AG20443 (cell line): ENCODE results near the gene MYH6.
A peak's percentile ranks its signal among the peaks of the same experiment; 100 is the strongest.
"Not testable (repeated sequence)": the region's sequence is repeated elsewhere in the genome, so short reads cannot be mapped to it uniquely, and the experiment has no call there.

Source experiments
- DNase-seq: peaks from one replicate; pipeline ENCODE4 v3.0.0; 2012; ENCODE audit warnings: low spot score, mixed read lengths

Gene MYH6

GRCh38 chr14:23435543-23436326 is 27.7 kb upstream of the MYH6 start, which contains the start of gene MYH7:
Gene MYH7, minus strand, starts transcription at chr14:23435660. Its CDS starts 1,928 bp downstream, at chr14:23433732.
- no peak for DNase-seq

GRCh38 chr14:23434488-23435222 is 26.6 kb upstream of the MYH6 start:
- no peak for DNase-seq

- DNase-seq, result no peak
Observed at GRCh38 chr14:23433457-23433856, 25.4 kb upstream of the MYH6 start.

GRCh38 chr14:23432946-23433345 is 24.9 kb upstream of the MYH6 start:
- no peak for DNase-seq

- no peak for DNase-seq
Observed at GRCh38 chr14:23432102-23432925, 24.2 kb upstream of the MYH6 start.

- no peak for DNase-seq
Observed at GRCh38 chr14:23431486-23431885, 23.4 kb upstream of the MYH6 start.

GRCh38 chr14:23430723-23431085 is 22.6 kb upstream of the MYH6 start:
- DNase-seq, result peak; percentile 58

- DNase-seq, result no peak
Observed at GRCh38 chr14:23430016-23430722, 22.1 kb upstream of the MYH6 start.

- DNase-seq, result no peak
Observed at GRCh38 chr14:23428686-23429495, 20.8 kb upstream of the MYH6 start.

- DNase-seq, result not testable (repeated sequence)
Observed at GRCh38 chr14:23425798-23426197, 17.7 kb upstream of the MYH6 start.

- DNase-seq, result no peak
Observed at GRCh38 chr14:23425169-23425568, 17.1 kb upstream of the MYH6 start.

- no peak for DNase-seq
Observed at GRCh38 chr14:23423657-23424056, 15.6 kb upstream of the MYH6 start.

- DNase-seq, result no peak
Observed at GRCh38 chr14:23421594-23421993, 13.5 kb upstream of the MYH6 start.

- not testable (repeated sequence) for DNase-seq
Observed at GRCh38 chr14:23419646-23420045, 11.6 kb upstream of the MYH6 start.

- no peak for DNase-seq
Observed at GRCh38 chr14:23418021-23418420, 9.9 kb upstream of the MYH6 start.

- not testable (repeated sequence) for DNase-seq
Observed at GRCh38 chr14:23417269-23417668, 9.2 kb upstream of the MYH6 start.

- no peak for DNase-seq
Observed at GRCh38 chr14:23416801-23417200, 8.7 kb upstream of the MYH6 start.

GRCh38 chr14:23415821-23416778 is 8.0 kb upstream of the MYH6 start:
- no peak for DNase-seq

- DNase-seq, result no peak
Observed at GRCh38 chr14:23414906-23415820, 7.1 kb upstream of the MYH6 start.
